DOHH2 (cell line): ENCODE measurements around the gene MYDGF.
A peak's percentile ranks its signal among the peaks of the same experiment; 100 is the strongest.

ENCODE experiments used
- H3F3A ChIP-seq: fragments of 200-600 bp; sonication (generic), shearing (Covaris generic); 2 replicates; pipeline ENCODE4 v1.6.0; 2016; ENCODE audit warnings: antibody characterized with exemption, mild to moderate bottlenecking; ENCODE audit not compliant: control insufficient read depth, insufficient read depth
- H3K27ac ChIP-seq: fragments of 200-600 bp; sonication (generic); 2 replicates; pipeline ENCODE4 v1.5.1; 2014; ENCODE audit warnings: low read depth, mild to moderate bottlenecking, low read length, moderate library complexity
- H3K27me3 ChIP-seq: fragments of 200-600 bp; sonication (generic); 2 replicates; pipeline ENCODE4 v1.6.1; 2014; ENCODE audit warnings: mild to moderate bottlenecking, low read length, mixed read lengths; ENCODE audit not compliant: control insufficient read depth
- H3K36me3 ChIP-seq: fragments of 200-600 bp; sonication (generic); 2 replicates; pipeline ENCODE4 v1.6.1; 2014; ENCODE audit warnings: mild to moderate bottlenecking, low read length, moderate library complexity, mixed read lengths; ENCODE audit not compliant: control insufficient read depth
- H3K4me1 ChIP-seq: fragments of 200-600 bp; sonication (generic); 2 replicates; pipeline ENCODE4 v1.6.1; 2014; ENCODE audit warnings: mild to moderate bottlenecking, low read length, mixed read lengths; ENCODE audit not compliant: control insufficient read depth
- H3K4me2 ChIP-seq: fragments of 200-600 bp; sonication (generic); 2 replicates; pipeline ENCODE4 v1.6.0; 2014; ENCODE audit warnings: mild to moderate bottlenecking, low read length, moderate library complexity
- H3K4me3 ChIP-seq: fragments of 200-600 bp; sonication (generic); 2 replicates; pipeline ENCODE4 v1.5.1; 2014; ENCODE audit warnings: mild to moderate bottlenecking, low read length, mixed read lengths
- H3K79me2 ChIP-seq: fragments of 200-600 bp; sonication (generic); 2 replicates; pipeline ENCODE4 v1.6.1; 2014; ENCODE audit warnings: mild to moderate bottlenecking, low read length, mixed read lengths; ENCODE audit not compliant: control insufficient read depth
- H3K9me2 ChIP-seq: fragments of 200-600 bp; sonication (generic); replicated peaks from 2 replicates; pipeline ENCODE4 v1.6.1; 2014; ENCODE audit warnings: mild to moderate bottlenecking, low read length, mixed read lengths; ENCODE audit not compliant: control insufficient read depth
- H3K9me3 ChIP-seq: fragments of 200-600 bp; sonication (generic); 2 replicates; pipeline ENCODE4 v1.6.1; 2014; ENCODE audit warnings: antibody characterized with exemption, low read length, mixed read lengths; ENCODE audit not compliant: control insufficient read depth, insufficient read depth
- H4K20me1 ChIP-seq: fragments of 200-600 bp; sonication (generic); 2 replicates; pipeline ENCODE4 v1.6.0; 2014; ENCODE audit warnings: low read depth, mild to moderate bottlenecking, antibody characterized with exemption, low read length, moderate library complexity; ENCODE audit not compliant: control insufficient read depth, insufficient read depth
- EZH2phosphoT487 ChIP-seq: fragments of 200-600 bp; sonication (generic); IDR thresholded peaks from 2 replicates; pipeline ENCODE4 v1.6.1; 2017; ENCODE audit warnings: borderline replicate concordance, mild to moderate bottlenecking, antibody characterized with exemption, low read length, moderate library complexity, mixed read lengths
- TF ChIP-seq, protein P1 (sequence below): fragments of 200-600 bp; sonication (generic); IDR thresholded peaks from one replicate; pipeline ENCODE4 v1.5.1; 2014; ENCODE audit warnings: antibody characterized with exemption, mild to moderate bottlenecking, low read depth, low read length; ENCODE audit not compliant: poor library complexity, severe bottlenecking

MYDGF gene

DNA sequence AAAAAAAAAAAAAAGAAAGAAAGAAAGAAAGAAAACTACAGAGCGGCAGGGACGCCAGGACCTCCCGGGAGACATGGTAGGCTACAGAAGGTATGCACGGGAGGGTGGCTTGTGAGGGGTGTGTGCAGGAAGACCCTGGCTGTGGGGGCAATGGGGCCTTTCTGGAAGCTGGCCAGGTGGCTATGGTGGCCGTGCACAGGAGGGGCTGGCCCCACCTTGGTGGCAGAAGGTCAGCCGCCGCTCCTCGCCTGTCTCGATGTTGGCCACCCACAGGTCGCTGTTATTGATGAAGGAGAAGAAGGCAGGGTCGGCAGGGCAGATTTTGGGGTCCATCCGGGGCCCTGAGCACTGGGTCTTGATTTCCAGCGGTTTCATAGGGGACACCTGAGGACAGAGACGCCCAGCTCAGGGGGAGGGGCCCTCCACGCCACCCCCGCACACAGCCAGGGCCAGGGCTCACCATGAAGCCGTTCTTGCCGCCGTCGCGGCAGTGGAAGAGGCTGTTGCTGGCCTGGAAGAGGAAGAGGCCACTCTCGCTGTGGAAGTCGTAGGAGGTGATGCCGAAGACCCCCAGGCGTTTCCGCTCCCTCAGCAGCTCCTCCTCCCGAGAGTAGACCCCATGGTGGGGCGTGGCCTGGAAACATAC lies 33.7 kb upstream of the MYDGF start:
- H3K27me3 ChIP-seq, result no peaks in the 10 kb centered on the region
- no peaks in the 10 kb centered on the region for H3K79me2 ChIP-seq
- H3K9me3 ChIP-seq, result no peaks in the 10 kb centered on the region
- no peaks in the 10 kb centered on the region for H4K20me1 ChIP-seq
- H3K4me1 ChIP-seq, result no peaks in the 10 kb centered on the region
- no peak overlapping the region for H3K4me3 ChIP-seq
- H3F3A ChIP-seq, result no peaks in the 10 kb centered on the region
- peaks cover 45% of the 10 kb centered on the region for H3K36me3 ChIP-seq
- H3K27ac ChIP-seq, result no peak overlapping the region
- H3K4me2 ChIP-seq, result no peak overlapping the region
- no peak for TF ChIP-seq EZH2phosphoT487
- TF ChIP-seq, protein P1, sequence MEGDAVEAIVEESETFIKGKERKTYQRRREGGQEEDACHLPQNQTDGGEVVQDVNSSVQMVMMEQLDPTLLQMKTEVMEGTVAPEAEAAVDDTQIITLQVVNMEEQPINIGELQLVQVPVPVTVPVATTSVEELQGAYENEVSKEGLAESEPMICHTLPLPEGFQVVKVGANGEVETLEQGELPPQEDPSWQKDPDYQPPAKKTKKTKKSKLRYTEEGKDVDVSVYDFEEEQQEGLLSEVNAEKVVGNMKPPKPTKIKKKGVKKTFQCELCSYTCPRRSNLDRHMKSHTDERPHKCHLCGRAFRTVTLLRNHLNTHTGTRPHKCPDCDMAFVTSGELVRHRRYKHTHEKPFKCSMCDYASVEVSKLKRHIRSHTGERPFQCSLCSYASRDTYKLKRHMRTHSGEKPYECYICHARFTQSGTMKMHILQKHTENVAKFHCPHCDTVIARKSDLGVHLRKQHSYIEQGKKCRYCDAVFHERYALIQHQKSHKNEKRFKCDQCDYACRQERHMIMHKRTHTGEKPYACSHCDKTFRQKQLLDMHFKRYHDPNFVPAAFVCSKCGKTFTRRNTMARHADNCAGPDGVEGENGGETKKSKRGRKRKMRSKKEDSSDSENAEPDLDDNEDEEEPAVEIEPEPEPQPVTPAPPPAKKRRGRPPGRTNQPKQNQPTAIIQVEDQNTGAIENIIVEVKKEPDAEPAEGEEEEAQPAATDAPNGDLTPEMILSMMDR, result no peak
- no peaks in the 10 kb centered on the region for H3K9me2 ChIP-seq

DNA sequence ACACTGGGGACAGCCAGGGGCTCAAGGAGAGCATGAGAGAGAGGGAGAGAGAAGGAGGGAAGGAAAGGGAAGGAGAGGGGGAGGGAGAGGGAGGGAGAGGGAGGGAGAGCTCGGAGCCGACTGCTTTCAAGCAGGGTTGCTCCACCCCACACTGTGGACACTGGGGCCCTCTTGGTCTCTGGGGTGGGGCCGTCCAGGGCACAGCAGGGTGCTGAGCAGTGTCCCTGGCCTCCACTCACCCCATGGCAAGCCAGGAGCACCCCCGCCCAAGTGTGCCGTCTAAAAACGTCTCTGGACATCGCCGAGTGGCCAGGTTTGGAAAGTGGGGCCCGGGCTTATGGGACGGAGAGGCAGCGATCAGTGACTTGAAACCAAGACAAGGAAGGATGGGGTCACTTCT lies 32.6 kb upstream of the MYDGF start:
- Histone ChIP-seq H4K20me1 (no peaks in the 10 kb centered on the region), H3K27me3 (no peaks in the 10 kb centered on the region), H3F3A (no peaks in the 10 kb centered on the region), H3K9me2 (no peaks in the 10 kb centered on the region), H3K4me3 (no peak overlapping the region), H3K79me2 (no peaks in the 10 kb centered on the region), H3K4me2 (no peak overlapping the region), H3K27ac (no peak overlapping the region), H3K9me3 (no peaks in the 10 kb centered on the region), H3K4me1 (no peaks in the 10 kb centered on the region), H3K36me3 (peaks cover 51% of the 10 kb centered on the region)
- TF ChIP-seq, protein P1, result no peak
- no peak for TF ChIP-seq EZH2phosphoT487

DNA sequence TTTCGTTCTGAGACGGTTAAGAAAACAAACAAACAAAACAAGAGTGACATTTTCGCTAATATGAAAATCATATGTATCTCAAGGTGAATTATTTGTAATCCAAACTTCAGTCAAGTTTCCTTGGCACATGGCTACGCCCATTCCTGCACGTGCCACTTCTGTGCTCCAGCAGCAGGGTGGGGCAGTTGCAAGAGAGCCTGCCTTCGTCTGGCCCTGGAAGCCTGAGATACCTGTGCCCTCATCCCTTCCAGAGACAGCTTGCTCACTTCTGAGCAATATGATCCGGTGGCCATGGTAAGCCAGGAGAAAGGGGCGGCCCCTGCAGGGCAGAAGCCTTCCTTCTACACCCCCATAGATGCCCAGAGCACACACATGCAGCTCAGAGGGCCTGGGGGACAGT lies 31.4 kb upstream of the MYDGF start:
- H3K36me3 ChIP-seq, result peaks cover 61% of the 10 kb centered on the region
- no peaks in the 10 kb centered on the region for H3K9me3 ChIP-seq
- no peaks in the 10 kb centered on the region for H3F3A ChIP-seq
- H3K4me3 ChIP-seq, result no peak overlapping the region
- H3K79me2 ChIP-seq, result no peaks in the 10 kb centered on the region
- H4K20me1 ChIP-seq, result no peaks in the 10 kb centered on the region
- H3K4me1 ChIP-seq, result no peaks in the 10 kb centered on the region
- no peaks in the 10 kb centered on the region for H3K9me2 ChIP-seq
- TF ChIP-seq, protein P1, result no peak
- no peak for TF ChIP-seq EZH2phosphoT487
- H3K27ac ChIP-seq, result no peak overlapping the region
- H3K27me3 ChIP-seq, result no peaks in the 10 kb centered on the region
- H3K4me2 ChIP-seq, result no peak overlapping the region

DNA sequence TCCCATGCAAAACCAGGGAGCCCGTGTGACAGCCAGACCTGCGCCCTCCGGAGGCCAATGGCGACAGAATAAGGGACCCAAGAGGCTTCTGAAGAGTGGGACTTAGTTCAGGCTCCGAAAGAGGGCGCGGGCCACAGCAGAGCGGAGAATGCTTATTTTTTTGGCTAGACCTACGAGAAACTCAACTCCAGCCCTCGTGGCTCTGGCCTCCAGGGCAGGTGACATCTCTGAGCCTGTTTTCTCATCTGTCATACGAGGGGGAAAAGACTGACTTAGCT lies 30.5 kb upstream of the MYDGF start:
- TF ChIP-seq, protein P1, result peak; percentile 26
- no peak for TF ChIP-seq EZH2phosphoT487
- no peaks in the 10 kb centered on the region for H4K20me1 ChIP-seq
- H3F3A ChIP-seq, result no peaks in the 10 kb centered on the region
- no peak overlapping the region for H3K27ac ChIP-seq
- no peaks in the 10 kb centered on the region for H3K27me3 ChIP-seq
- no peaks in the 10 kb centered on the region for H3K79me2 ChIP-seq
- peaks cover 59% of the 10 kb centered on the region for H3K36me3 ChIP-seq
- H3K4me3 ChIP-seq, result no peak overlapping the region
- no peaks in the 10 kb centered on the region for H3K9me2 ChIP-seq
- H3K9me3 ChIP-seq, result no peaks in the 10 kb centered on the region
- no peaks in the 10 kb centered on the region for H3K4me1 ChIP-seq
- H3K4me2 ChIP-seq, result no peak overlapping the region
